Central memory CD4-positive, alpha-beta T cell (primary cell): ENCODE data around the gene MYMK.

Experiments
- DNase-seq: peaks from one replicate; pipeline ENCODE4 v3.0.0; 2022

Gene MYMK

DNA sequence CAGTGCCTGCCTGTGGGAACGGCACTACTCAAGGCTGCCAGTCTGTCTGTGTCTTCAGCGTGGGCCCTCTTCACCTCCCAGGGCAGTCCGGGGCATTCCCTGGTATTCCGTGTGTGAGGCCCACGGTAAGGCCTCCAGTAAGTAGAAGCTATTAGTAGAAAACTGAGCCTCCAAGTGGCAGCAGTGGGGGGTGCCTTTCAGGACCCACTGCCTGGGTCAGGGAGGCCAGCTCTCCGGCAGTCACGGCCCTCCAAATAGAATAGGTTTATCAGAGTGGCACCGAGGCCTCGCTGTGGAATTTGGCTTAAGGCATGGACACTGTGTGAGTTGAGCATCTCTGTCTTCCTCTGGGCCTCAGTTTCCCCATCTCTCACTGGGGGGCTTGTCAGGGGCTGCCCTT, 32.8 kb upstream of the MYMK start:
- no peak for DNase-seq

DNA sequence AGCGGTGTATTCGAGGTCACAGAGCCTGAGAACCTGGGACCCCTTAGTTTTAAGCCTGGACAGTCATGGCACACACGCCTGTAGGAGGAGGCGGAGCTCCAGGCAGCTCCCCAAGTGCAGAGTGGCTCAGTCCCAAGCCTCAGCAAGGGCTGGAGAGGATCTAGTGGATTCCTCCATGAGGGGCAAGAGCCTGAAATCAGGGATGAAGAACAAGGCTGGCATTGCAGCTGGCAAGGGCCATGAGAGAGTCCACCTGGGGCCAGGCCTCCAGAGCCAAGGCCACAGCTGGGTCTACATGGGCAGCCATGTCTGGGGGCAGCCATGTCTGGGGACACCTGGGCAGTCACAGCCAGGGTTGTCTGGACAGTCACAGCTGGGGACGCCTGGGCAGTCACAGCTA, 31.6 kb upstream of the MYMK start:
- DNase-seq = no peak

DNA sequence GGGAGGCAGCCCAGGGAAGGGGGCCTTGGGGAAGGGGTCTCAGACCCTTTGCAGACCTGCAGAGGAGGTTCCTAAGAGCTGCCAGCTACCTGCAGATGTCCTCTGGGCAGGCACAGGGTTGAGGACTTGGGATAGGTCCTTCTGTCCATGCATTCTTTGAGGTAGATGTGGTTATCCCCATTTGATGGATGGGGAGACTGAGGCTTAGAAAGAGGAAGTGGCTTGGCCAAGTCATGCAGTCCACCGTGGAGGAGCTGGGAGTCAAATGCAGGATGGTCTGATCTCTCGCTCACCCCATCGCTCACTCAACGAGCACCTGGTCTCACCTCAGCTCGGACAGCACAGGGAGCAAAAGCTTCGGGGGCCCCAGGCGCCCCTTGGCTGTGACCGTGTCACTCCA, 30.0 kb upstream of the MYMK start:
- DNase-seq = no peak

DNA sequence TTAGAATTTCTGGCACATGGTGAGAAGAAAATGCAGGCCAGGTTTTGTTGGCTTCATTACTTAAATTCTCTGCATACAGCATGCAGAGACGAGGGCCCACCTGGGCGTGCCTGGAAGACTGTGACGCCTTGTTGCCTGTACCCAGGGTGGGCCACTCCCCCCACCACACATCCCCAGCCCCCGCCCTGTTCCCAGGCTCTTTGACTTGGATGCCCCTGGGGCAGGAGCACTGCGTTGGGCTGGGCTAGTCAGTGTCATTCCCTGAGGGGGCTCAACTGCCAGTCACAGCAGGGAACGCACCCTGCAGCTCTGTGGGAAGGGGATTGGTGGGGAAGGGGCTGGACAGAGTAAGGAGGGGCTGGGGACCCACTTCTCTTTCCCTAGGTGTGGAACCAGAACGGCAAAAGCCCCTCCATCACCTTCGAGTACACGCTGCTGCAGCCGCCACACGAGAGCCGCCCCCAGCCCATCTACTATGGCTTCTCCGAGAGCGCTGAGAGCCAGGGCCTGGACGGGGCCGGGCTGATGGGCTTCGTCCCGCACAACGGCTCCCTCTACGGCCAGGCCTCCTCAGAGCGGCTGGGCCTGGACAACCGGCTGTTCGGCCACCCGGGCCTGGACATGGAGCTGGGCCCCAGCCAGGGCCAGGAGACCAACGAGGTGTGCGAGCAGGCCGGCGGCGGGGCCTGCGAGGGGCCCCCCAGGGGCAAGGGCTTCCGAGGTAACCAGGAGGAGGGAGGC, 29.4 kb upstream of the MYMK start:
- DNase-seq = no peak

DNA sequence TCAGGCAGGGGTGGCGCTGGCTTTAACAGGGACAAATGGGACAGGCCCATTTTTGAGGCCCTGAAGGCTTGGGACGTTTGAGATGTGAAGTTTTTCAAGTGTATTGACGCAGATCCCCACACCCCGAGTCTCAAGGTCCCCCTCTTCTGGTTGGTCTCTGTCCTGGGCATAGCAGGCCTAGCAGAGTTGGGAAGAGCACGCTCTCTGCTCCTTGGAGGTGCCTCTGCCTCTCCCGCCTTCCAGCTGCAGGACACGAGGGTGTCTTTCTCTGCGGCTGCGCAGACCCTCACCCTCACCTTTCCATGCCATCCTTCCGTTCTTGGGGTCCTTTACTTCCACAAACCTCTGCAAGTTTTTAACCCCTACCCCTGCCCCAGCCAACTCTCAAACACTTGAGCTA, 28.4 kb upstream of the MYMK start:
- DNase-seq = no peak

DNA sequence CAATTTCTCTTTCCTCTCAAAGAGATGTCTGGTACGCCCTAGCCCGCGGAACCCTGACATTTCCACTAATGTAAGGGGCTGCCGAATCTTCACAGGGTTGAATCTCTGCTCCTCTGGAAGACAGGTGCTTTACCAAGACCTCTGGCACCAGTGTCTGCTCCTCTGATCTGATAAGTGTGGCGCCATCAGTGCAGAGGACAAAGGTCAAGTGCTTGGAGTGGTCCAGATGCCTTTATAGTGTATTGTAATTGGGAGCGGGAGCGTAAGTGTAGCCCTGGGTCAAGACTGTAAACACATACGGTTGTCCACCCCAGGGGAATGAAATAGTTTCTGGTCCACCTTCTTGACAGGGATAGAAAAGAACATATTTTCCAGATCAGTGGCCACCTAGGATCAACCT, 27.5 kb upstream of the MYMK start:
- no peak for DNase-seq

DNA sequence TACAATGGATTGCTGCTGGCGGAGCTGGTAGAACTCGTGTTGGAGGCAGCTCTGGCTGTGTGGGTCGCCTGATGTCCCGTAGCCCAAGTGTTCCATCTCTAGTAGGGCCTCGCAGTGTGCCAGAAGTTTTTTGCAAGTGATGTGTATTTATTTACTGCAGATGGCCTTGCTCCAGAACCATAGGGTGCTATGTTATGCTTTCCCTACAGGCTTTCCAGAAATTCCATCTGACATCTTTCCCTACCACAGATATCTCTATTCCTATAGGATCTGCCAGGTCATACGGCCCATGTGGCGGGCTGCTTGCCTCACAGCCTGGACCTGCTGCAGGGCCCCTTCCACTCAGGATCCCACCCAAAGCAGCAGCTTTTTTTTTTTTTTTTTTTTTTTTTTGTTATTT, 26.7 kb upstream of the MYMK start:
- DNase-seq = no peak

DNA sequence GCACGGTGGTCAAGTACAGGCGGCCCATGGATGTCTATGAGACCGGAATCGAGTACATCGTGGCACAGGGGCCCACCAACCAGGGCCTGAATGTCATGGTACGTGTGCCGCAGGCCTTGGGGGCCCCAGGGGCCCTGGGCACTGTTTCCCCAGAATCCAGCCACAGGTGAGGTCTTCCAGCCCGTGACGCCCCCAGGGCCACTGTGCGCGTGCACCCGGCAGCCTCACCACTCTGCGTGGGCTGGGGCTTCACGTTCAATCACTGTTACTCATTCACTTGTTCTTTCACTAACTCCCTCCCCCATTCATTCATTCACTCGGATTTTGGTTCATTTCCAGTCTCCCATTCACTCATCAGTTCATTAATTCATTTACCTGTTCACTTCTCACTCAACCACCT, 22.4 kb upstream of the MYMK start:
- DNase-seq = no peak

DNA sequence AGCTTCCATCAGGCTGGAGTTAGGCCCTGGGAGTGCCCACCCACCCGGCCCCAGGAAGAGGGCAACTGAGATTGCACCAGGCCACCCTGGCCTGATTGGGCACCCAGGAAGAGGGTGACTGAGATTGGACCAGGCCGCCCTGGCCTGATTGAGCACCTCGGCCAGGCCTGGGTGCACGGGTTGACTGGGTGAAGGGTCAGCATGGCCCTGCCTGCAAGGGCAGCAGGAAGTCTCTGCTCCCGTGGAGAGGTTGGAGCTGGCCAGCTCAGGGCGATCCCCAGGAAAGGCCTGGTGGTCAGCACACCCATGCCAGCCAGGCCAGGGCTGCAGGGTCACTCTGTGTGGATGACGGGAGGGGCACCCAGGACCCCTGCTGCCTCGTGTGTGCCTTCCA, 21.5 kb upstream of the MYMK start:
- DNase-seq = no peak

DNA sequence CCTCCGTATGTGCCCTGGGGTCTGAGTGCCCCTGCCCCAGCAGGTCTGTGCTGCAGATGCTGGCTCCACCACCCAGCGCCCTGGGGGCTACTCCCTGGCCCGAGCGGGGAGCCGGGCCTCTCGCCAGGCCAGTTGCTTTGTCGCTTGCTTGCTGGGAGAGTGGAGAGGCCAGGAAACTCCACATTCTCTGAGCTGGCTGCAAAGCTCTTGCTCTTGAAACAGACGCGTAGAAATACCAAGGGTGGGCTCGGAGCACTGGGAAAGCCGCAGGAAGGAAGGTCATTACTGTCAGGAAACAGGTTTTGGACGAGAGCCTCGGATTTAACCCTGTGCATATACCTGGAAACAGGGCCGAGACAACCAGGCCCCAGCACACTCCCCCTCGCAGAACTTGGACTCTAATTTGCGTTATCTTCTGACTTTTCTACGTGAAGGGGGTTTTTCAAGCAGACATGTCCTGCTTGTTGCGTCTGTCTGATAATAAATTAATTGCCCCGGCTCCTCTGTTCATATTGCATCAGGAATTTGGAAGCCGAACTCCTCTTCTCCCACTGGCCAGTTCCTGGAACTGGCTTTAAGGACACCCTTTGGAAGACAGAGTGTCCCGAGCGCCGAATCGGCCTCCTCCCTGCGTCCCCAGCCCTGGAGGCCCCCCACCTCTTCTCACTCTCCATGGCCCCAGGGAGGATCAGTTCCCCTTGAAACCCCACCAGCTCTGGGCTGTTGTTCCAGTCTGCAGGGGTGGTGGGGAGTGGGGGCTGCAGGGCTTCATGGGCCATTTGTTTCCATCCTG, 20.9 kb upstream of the MYMK start:
- DNase-seq = no peak

DNA sequence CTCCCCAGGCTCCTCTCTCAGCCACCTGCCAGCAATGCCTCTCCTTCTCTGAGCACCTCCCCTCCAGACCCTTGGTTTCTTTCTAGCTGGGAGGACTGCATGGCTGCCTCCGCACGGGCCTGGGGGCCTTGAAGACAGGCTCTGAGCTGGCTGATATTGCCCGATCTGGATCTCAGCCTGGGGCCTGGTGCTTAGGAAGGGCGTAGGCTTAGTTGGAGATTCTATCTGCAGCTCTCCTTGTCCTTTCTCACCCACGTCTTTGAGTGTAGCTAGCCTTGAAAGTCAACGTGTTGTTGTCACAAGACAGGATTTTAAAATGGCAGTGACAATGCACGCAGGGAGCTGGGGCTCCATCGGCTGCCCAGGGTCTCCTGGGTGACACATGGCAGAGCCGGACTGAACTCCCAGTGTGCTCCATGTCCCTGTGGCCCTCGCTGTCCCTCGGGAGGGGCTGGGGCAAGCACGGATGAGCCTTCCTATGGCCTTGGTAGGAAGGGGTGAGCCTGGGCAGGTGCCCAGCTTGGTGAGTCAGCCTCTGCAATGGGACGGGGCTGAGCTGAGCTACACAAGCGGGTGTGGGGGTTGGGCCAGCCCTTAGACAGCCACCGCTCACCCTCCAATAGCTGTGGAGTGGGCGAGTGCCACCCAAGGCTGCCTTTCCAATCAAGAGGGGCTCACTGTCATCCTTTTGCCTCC, 19.2 kb upstream of the MYMK start:
- no peak for DNase-seq

DNA sequence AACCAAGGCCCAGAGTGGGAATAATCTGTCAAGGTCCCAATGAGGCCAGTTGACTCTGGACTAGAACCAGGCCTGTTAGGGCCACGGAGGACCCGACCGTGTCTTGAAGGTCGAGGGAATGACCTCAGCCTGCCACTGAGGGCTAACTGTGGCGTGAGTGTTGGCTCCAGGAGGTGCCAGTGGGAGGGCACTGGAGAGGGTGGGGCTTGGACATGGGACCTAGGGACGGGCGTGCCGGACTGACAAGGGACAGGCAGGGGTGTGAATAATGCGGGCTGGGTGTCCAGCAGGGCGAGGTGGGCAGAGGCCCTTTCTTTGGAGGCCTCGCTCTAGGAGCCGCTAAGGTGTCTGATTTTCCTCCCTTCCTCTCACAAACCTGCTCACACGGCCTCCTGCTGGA, 17.2 kb upstream of the MYMK start:
- DNase-seq = no peak

DNA sequence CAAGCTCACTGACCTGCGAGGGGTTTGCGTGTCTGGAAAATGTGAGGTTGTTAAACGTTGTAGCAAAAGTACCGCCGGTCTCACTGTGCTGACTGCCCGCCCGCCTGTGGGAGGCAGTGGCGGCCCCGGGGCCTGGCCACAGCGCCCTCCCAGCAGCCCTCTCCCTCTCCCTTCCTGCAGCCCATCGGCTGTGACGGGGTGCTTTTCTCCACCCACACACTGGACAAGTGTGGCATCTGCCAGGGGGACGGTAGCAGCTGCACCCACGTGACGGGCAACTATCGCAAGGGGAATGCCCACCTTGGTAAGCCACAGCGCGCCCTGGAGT, 15.9 kb upstream of the MYMK start:
- DNase-seq = no peak

DNA sequence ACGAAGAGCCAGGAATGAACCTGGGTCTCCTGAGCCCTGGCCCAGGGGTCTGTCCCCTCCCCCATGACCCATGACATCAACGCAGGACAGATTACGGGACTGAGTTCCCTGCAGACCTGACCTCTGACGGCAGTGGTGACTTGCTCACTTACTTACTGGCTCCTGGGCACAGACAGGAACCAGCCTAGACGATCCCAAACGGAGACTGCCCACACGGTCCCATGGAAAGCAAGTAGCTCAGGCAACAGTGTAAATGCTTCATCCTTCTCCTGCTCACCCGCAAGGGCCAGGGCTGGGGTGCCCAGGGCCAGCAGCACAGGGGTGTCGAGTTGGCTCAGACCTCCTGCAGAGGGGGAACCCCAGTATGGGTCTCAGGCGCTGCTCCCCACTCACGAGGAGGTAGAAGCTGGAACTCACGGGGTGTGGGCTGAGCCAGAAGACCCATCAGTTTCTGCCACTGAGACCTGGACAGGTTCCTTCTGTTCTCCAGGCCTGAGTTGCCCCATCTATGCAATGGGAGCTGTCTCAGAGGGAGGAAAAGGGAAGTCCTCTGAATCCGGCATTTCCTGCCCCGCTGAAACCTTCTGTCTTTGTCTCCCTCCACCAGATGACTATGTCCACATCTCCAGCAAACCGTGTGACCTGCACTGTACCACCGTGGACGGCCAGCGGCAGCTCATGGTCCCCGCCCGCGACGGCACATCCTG, 15.4 kb upstream of the MYMK start:
- no peak for DNase-seq

DNA sequence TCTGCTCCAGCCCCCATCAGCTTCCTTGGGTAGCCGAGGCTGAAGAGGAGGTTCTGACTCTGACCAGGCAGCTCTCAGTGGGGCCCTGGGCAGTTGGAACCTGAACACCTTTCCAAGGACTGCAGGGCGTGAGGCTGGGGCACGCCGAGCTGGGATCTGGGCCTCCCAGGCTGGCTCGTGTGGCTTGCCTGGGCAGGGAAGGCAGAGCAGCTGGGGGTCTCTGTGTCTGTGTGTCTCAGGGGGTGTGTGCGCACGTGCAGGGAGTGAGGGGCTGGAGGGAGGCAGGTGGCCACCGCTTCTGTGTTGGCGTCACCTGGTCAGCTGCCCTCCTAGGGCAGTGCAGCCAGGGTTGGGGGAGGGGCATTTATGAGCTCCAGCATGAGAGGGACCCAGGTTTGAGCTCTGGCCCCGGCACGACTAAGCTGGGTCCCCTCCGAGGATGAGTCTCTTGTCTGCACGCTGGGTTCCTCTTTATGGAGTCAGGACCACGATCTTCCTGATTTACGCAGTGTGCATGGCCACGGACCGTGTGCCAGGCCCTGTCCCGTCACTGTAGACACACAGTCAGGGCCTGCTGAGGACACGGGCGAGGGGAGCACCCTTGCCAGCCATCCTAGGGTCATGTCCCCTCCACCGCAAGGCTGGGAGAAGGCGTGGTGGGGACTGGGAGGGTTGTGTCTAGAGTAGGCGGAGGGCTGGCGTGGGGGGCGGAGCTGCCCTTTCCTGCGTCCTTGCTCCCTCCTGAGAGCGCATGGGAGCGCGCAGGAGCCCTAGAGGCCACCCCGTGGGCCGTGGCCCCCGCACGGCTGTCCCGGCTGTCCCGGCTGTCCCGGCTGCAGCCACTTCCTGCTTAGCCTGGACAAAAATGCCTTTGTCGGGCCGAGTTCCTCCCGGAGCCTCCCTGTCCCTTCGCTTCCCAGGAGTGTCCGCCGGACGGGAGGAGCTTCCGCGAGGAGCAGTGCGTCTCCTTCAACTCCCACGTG, 14.4 kb upstream of the MYMK start:
- no peak for DNase-seq

DNA sequence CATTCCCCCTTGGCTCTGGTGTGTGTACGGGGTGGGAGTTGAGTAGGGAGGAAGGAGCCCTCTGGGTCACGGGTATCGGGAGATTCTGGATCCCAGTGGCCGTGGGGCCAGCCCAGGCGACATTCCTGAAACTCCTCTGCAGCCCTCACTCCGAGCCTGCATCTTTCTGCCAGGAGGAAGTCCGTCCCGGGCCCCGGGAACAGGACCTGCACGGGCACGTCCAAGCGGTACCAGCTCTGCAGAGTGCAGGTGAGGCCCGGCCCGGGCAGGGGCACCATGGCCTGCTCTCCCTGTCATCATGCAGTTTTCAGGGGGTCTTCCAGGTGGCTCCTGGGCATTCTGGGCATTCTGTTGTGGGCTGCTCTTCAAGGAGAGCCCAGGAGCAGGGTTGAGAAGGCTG, 13.4 kb upstream of the MYMK start:
- no peak for DNase-seq

DNA sequence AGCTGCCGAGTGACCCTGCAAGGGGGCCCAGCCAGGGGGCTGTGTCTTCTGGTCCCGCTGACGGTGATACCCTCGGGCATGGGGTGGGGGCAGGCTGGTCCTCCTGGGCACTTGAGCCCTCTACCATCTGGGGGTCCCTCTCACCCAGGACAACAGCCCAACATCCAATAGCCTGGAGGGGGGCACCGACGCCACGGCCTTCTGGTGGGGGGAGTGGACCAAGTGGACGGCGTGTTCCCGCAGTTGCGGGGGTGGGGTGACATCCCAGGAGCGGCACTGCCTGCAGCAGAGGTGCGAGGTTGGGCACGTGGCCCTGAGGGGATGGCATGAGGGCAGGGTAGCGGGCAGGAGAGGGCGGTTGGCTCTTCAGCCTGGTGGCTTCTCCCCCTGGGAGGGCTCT, 12.5 kb upstream of the MYMK start:
- no peak for DNase-seq

DNA sequence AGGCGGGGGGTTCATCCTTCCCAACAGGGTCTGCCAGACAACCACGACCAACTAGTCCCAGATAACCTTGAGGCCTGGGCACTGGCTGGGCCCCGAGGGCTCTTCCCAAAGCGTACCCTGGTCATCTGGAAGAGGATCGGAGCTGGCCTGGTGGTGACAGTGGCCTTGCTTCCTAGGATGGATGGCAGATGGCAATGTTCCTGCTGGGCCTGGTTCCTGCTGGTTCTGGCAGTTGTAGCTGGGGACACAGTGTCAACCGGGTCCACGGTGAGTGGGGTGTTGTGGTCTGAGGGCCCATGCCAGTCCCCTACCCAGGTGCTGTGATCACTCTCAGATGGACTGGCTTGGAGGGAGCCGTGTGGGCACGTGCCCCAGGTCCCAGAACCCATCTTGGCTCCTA, 11.8 kb upstream of the MYMK start:
- DNase-seq = no peak

DNA sequence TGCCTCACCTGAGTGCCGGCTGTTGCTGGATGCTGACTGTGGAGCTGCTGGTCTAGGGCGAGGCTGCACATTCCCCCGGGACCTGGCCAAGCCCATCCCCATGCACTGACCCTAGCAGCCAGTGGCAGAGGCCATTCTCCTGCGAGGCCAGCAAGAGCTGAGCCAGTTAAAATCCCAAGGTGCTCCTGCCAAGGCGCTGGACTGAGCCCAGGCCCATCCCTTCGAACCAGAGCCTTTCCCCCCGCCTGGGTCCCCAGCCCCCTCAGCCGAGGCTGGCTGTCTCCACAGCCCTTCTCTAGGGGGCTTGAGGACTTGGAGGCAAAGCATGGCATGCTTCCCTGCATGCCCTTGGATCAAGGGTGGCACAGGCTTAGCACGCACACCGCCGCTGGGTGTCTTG, 11.3 kb upstream of the MYMK start:
- DNase-seq = no peak

DNA sequence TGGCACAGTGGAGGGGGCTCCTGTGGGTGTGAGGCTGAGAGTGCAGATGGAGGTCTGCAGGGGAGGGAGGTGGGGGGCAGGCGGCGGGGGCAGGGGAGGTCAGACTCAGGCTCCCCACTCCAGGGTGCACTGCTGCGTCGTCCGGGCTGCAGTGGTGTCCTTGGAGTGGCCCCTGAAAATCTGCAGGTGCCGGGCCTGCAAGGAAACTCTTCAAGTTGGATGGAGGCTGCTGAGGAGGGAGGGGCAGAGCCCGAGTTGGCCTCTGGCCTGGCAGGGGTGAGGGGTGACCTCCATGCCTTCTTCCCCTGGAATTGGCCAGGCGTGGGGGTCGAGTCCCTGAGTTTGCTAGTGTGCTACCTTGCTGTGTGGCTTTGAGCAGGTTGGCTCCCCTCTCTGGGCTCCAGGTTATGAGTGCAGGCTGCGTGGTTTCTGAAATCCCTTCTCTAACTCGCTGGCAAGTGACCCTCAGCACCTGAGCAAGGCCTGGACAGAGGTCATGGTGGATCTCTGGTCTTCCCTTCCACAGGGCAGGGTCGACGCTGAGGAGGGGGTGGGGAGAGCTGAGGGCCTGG, 10.6 kb upstream of the MYMK start:
- no peak for DNase-seq

DNA sequence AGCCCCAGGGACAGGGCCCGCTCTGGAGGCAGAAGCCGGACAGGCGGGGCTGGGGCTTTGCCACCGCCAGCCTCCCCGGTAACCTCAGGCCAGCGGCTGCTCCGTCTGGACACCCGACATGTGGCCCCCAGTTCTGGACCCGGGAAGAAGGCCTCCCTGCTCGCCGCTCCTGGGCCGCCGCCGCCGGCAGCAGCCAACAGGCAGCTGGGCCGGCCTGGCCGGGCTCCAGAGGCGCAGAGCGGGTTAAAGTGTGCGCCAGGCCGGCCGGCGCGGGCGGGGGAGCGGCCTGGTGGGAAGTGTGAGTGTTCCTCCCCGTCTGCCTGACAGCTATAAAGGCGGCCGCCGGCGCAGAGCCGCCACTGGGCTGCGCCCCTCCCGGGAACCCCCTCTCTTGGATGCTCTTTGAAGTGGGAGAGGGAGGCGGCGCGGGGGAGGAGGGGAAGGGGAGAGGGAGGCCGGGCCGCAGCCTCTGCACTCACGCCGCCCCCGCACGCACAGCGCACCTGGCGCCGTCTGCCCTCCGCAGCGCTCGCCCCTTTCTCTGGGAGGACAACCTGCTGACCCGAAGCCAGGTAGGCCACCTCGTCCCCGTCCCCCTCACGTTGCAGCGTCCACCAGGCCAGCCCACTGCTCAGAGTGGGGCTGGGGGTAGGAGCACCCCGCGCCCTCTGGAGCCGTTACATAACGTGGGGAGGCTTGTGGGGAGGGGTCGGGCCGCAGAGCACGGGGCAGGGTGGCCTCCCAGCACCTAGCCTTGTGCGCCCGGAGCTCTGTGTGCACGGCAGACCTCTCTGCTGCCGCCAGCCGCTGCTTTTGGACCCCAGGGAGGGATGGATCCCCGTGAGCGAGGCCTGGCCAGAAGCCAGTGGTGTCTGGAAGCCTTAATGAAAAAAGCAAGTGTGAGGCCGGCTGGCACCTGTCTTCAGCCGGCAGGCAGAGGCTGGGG, 9.9 kb upstream of the MYMK start, which contains the start of gene ADAMTSL2:
Gene ADAMTSL2, plus strand, starts transcription at position 359 of the 946 bp plus-strand sequence. CDS start 2,009 bp downstream, outside the sequence.
- peak; percentile 16 for DNase-seq
